Transverse colon (tissue), 4 donors: ENCODE data around the gene CBLC. TPM values are rescaled to one million over a fixed set of nuclear protein-coding genes. Genes with fewer than 3 reads are reported as not detected.

Experiments used
- DNase-seq: peaks from one replicate; pipeline ENCODE4 v3.0.0-alpha.2; 2019
- H3K27ac ChIP-seq, 4 donors: fragments of 200-600 bp; sonication (generic); 2 replicates each; pipeline ENCODE4 v1.5.1; 2016 to 2018; ENCODE audit warnings: inconsistent platforms in 4 of 4
- H3K27me3 ChIP-seq: fragments of 200-600 bp; sonication (generic); 2 replicates; pipeline ENCODE4 v1.5.1; 2017; ENCODE audit warnings: inconsistent platforms
- H3K36me3 ChIP-seq, 4 donors: fragments of 200-600 bp; sonication (generic); 2 replicates each; pipeline ENCODE4 v1.5.1; 2017 to 2019; ENCODE audit warnings: inconsistent platforms in 4 of 4
- H3K4me1 ChIP-seq, 4 donors: fragments of 200-600 bp; sonication (generic); 2 replicates each; pipeline ENCODE4 v1.5.1; 2017 to 2020; ENCODE audit warnings: inconsistent platforms in 4 of 4
- H3K4me3 ChIP-seq, 4 donors: fragments of 200-600 bp; sonication (generic); 1 replicate in 1 of 4; 2 replicates in 3 of 4; pipeline versions ENCODE4 v1.5.1 to v1.6.1; 2017 to 2019; ENCODE audit warnings: inconsistent platforms in 4 of 4
- H3K9me3 ChIP-seq, 2 donors: fragments of 200-600 bp; sonication (generic); 2 replicates each; pipeline ENCODE4 v1.5.1; 2017 to 2019; ENCODE audit warnings: inconsistent platforms in 2 of 2
- CTCF ChIP-seq, 5 experiments: fragments of 200-600 bp in 3 of 5; fragments of 450-650 bp in 2 of 5; sonication (generic) in 3 of 5; IDR thresholded peaks; 1 replicate in 2 of 5; 2 replicates in 3 of 5; pipeline ENCODE4 v1.5.1; 2016 to 2017; ENCODE audit warnings: antibody characterized with exemption in 5 of 5, inconsistent platforms in 3 of 5, mild to moderate bottlenecking in 2 of 5, moderate library complexity in 1 of 5
- EP300 ChIP-seq: sonication (generic); formaldehyde crosslinking; IDR thresholded peaks from one replicate; pipeline ENCODE4 v1.6.1; 2017; ENCODE audit warnings: antibody characterized with exemption, low read depth
- POLR2A ChIP-seq: fragments of 450-650 bp; IDR thresholded peaks from one replicate; pipeline ENCODE4 v1.6.1; 2016; ENCODE audit warnings: antibody characterized with exemption, mild to moderate bottlenecking, moderate library complexity
- POLR2AphosphoS5 ChIP-seq, 3 donors: sonication (generic); formaldehyde crosslinking; IDR thresholded peaks; one replicate each; pipeline ENCODE4 v1.6.1; 2016; ENCODE audit warnings: antibody characterized with exemption in 3 of 3
- WGBS, 2 donors: methylation state at CpG; one replicate each; pipeline ENCODE4 v1.1.5; 2018; ENCODE audit warnings: low coverage in 1 of 2; 5-methylcytosine and 5-hydroxymethylcytosine counted together
- in situ Hi-C, 4 donors: fragments of 200-750 bp; cut with MboI; loops; one replicate each; pipeline versions ENCODE4 v1.15.0 to v1.15.1; 2017; ENCODE audit warnings: low sequenced_read_pairs in 3 of 4, low pct_ligation_motif_present in 1 of 4, low pct_unique_long_range_greater_than_20kb in 1 of 4
- intact Hi-C: fragments of 100-400 bp; cut with DNase I; formaldehyde crosslinking; loops from one replicate; pipeline ENCODE4 v1.15.1; 2023; ENCODE audit warnings: low total_unique reads
- total RNA-seq, 4 donors: library from RNA; depleted of rRNA; stranded (reverse); fragments of >200 nt; gene quantifications; one replicate each; pipeline ENCODE4 v1.1.0, GENCODE V29; 2016

Gene CBLC
- total RNA-seq, 4 donors from 2014 or later, result 96.1 to 210 (median 145) TPM

GRCh38 chr19:44783545-44783944 is 5.9 kb downstream of the CBLC start:
- WGBS, 2 donors, result 91 to 96% methylated on average over 3 to 4 of the region's 4 CpGs
- intact Hi-C loops (no loop called here), in situ Hi-C loops (loop anchor here in 1 of 4 donors (25.0 kb wide), 1 partner anchor 196 kb away; no protein-coding TSS in a partner anchor)
- no peaks in the 10 kb centered on the region for H3K27me3 ChIP-seq
- H3K4me3 ChIP-seq, result no peak overlapping the region
- no peaks in the 10 kb centered on the region for H3K9me3 ChIP-seq
- DNase-seq, result no peak
- H3K27ac ChIP-seq, result no peak overlapping the region
- peaks cover 0 to 7% (median 0%) of the 10 kb centered on the region in 4 donors for H3K36me3 ChIP-seq
- TF ChIP-seq POLR2AphosphoS5 (IDR thresholded peaks at IDR 0.05) (no peak), CTCF (IDR thresholded peaks at IDR 0.05) (no peak), POLR2A (no peak), EP300 (no peak)
- H3K4me1 ChIP-seq, result peaks cover 0 to 41% (median 7%) of the 10 kb centered on the region in 4 donors

DNA sequence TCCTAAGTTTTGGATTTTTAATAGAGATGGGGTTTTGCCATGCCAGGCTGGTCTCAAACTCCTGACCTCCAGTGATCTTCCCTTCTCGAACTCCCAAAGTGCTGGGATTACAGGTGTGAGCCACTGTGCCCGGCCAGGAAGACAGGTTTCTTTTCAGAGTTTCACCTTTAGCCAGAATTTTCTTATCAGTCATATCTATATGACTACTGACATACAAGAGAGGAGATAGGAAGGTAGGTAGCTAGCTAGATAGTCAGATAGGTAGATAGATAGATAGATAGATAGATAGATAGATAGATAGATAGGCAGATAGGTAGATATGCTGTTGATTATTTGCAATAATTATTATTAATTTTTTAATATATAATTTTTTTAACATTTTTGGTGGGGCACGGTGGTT is 7.6 kb downstream of the CBLC start:
- Histone ChIP-seq H3K4me3 (no peak overlapping the region), H3K27me3 (no peaks in the 10 kb centered on the region), H3K4me1 (peaks cover 0 to 25% (median 2%) of the 10 kb centered on the region in 4 donors), H3K36me3 (peaks cover 0 to 7% (median 0%) of the 10 kb centered on the region in 4 donors), H3K9me3 (no peaks in the 10 kb centered on the region), H3K27ac (no peak overlapping the region)
- intact Hi-C loops, result no loop called here
- in situ Hi-C loops, result loop anchor here in 1 of 4 donors (25.0 kb wide), 1 partner anchor 198 kb away; no protein-coding TSS in a partner anchor
- WGBS, 2 donors, result 58 to 63% methylated on average over 3 of the region's 3 CpGs
- TF ChIP-seq POLR2AphosphoS5 (IDR thresholded peaks at IDR 0.05) (no peak), POLR2A (no peak), EP300 (no peak), CTCF (IDR thresholded peaks at IDR 0.05) (no peak)
- no peak for DNase-seq

- intact Hi-C loops, result no loop called here
- no peak overlapping the region for H3K4me3 ChIP-seq
- WGBS, 2 donors, result 83 to 87% methylated on average over 12 to 15 of the region's 15 CpGs
- H3K4me1 ChIP-seq, result peaks cover 0 to 17% (median 2%) of the 10 kb centered on the region in 4 donors
- no peak for DNase-seq
- H3K36me3 ChIP-seq, result peaks cover 0 to 7% (median 0%) of the 10 kb centered on the region in 4 donors
- in situ Hi-C loops, result loop anchor here in 1 of 4 donors (25.0 kb wide), 1 partner anchor 199 kb away; no protein-coding TSS in a partner anchor
- H3K27ac ChIP-seq, result no peak overlapping the region
- no peaks in the 10 kb centered on the region for H3K27me3 ChIP-seq
- no peaks in the 10 kb centered on the region for H3K9me3 ChIP-seq
- TF ChIP-seq POLR2A, result no peak
These were observed 8.3 kb downstream of the CBLC start for GRCh38 chr19:44785993-44786392.

DNA sequence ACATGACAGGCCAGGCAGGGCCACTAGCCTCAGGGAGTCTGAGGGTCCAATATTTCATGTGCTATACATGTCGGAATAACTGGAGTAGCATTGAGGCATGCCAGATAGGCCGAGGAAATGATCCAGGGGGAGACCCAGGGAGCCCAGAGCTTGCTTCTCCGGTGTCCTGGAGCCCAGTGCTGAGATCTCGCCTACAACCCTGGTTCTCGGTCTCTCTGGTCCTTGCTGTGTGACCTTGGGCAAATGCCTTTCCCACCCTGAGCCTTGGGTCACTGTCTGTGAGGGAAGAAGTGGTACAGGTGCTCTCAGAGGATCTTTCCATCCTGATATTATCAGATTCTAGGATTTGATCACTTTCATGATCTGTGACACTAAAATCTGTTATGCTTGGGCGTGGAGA is 11.3 kb downstream of the CBLC start:
- in situ Hi-C loops (loop anchor here in 1 of 4 donors (25.0 kb wide), 1 partner anchor 202 kb away; no protein-coding TSS in a partner anchor), intact Hi-C loops (no loop called here)
- no peak for DNase-seq
- Histone ChIP-seq H3K27ac (no peak overlapping the region), H3K9me3 (no peaks in the 10 kb centered on the region), H3K27me3 (no peaks in the 10 kb centered on the region), H3K4me1 (peaks cover 0 to 12% (median 2%) of the 10 kb centered on the region in 4 donors), H3K4me3 (no peak overlapping the region), H3K36me3 (peaks cover 0 to 11% (median 0%) of the 10 kb centered on the region in 4 donors)
- TF ChIP-seq CTCF (IDR thresholded peaks at IDR 0.05) (no peak), EP300 (no peak), POLR2AphosphoS5 (IDR thresholded peaks at IDR 0.05) (no peak), POLR2A (no peak)
- WGBS, 2 donors, result 60 to 95% methylated on average over 1 to 6 of the region's 6 CpGs

- Histone ChIP-seq H3K4me3 (no peak overlapping the region), H3K27me3 (no peaks in the 10 kb centered on the region), H3K4me1 (peaks cover 0 to 4% (median 2%) of the 10 kb centered on the region in 4 donors), H3K9me3 (no peaks in the 10 kb centered on the region), H3K27ac (no peak overlapping the region), H3K36me3 (peaks cover 0 to 11% (median 0%) of the 10 kb centered on the region in 4 donors)
- no peak for DNase-seq
- intact Hi-C loops (no loop called here), in situ Hi-C loops (loop anchor here in 1 of 4 donors (25.0 kb wide), 1 partner anchor 203 kb away; no protein-coding TSS in a partner anchor)
- 71 to 82% methylated on average over 7 to 13 of the region's 13 CpGs for whole genome bisulfite sequencing, 2 donors
- no peak for TF ChIP-seq EP300
- TF ChIP-seq CTCF (IDR thresholded peaks at IDR 0.05), result no peak
These were observed 12.3 kb downstream of the CBLC start for GRCh38 chr19:44789943-44790483.
